ENCODE measurements around the gene FIZ1.

FIZ1 gene

DNA sequence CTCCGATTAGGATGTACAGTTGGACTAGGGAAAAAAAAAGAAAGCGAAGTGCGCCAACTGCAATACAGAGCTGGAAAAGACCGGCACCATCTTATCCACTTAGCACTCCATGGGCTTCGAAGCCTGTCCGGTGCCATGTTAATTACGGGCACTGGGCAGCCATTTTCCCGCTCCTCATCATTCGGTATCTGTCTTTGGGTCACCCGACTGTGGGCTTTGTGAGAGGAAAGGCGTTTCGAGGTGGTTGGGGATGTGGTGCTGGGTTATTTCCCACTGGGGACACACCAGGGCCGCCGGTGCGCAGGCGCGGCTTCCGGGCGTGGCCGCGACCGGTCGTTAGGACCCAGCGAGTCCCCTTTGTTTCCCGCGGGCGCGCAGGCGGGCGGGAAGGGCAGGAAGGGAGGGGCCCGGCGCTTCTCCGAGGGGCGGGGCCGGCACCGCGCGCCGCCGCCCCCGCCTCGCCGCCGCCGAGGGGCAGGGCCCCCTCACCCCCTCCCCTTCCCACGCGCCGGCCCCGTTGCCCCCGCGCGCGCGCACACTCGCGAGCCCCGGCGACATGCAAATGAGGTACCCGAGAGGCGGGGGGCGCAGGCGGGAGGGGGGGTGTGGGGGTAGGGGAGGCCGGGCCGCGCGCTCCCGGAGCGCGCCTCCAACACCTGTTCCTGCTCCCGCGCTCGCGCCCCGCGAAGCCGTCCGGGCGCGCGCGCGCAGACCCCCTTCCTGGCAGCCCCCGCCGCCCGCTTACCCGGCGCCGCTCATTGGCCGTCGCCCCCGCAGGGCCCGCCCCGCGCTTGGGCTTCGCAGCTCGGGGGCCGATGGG is 735 bp upstream of the FIZ1 start, which contains the start of gene ZNF524:
ZNF524 (plus strand) TSS at position 447 of the 820 bp plus-strand sequence. CDS start 1,825 bp downstream, outside the sequence.
- TF ChIP-seq POLR2AphosphoS5 (IDR thresholded peaks at IDR 0.05; ENCODE audit: borderline replicate concordance, low read depth, low read length) (no peak; the same call in 1 of the 2 replicates), FOXP2 (optimal IDR thresholded peaks at IDR 0.05; ENCODE audit: control extremely low read depth, extremely low read length, insufficient read depth) (no peak), EZH2 (IDR thresholded peaks at IDR 0.05) (no peak)
- Histone ChIP-seq H3K27ac (peak within 1 kb of the TSS; percentile 99), H3K4me3 (peak within 1 kb of the TSS; percentile 100), H3K36me3 (ENCODE audit: insufficient read depth, low read length) (peaks cover 23% of the 10 kb centered on the region), H3K9me3 (ENCODE audit: low read depth, low read length) (no peaks in the 10 kb centered on the region), H3K9ac (ENCODE audit: insufficient read length) (peak within 1 kb of the TSS; percentile 98)
- peak; percentile 68 for DNase-seq (ENCODE audit: low read depth, low spot score)

DNA sequence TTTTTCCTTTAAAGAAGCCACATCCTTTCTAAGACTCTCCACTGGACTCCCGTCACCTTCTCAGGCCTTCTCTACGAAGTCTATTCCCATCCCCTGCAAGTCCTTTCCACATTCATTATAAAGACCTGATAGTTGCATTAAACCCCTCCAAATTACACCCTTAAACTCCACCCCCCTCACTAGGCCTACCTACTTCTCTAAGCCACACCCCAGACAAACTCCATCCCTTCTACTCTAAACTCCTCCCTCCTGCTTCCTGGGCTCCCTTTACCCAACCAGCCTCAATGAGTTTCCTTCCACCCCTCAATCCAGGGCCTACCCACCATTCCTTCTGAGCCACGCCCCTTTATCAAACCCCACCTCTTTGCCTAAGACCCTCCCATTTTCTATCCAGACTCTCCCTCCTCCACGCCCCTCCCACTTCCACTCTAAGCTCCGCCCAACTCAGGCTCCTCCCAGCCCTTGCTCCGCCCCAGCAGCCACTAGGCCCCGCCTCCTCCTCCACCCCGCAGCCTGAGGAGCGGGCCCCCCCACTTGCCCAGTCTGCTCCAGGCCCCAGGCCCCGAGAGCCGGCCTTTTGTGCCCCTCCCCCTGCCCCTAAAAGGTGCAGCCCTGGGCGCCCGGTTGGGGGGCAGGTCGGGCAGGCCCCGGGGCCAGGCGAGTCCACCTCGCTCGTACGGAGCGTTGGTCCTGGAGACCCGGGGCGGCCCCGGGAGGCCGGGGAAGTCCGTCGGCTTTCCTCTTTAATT is 424 bp downstream of the FIZ1 start:
- H3K27ac ChIP-seq, result peak overlapping the region; percentile 99
- DNase-seq (ENCODE audit: low read depth, low spot score), result peak; percentile 99
- H3K36me3 ChIP-seq (ENCODE audit: insufficient read depth, low read length), result peaks cover 28% of the 10 kb centered on the region
- peak overlapping the region; percentile 98 for H3K9ac ChIP-seq (ENCODE audit: insufficient read length)
- H3K9me3 ChIP-seq (ENCODE audit: low read depth, low read length), result no peaks in the 10 kb centered on the region
- TF ChIP-seq POLR2AphosphoS5 (IDR thresholded peaks at IDR 0.05; ENCODE audit: borderline replicate concordance, low read depth, low read length), result peak; percentile 40; the same call in 1 of the 2 replicates
- no peak for TF ChIP-seq EZH2 (IDR thresholded peaks at IDR 0.05)
- no peak for TF ChIP-seq FOXP2 (optimal IDR thresholded peaks at IDR 0.05; ENCODE audit: control extremely low read depth, extremely low read length, insufficient read depth)
- peak overlapping the region; percentile 100 for H3K4me3 ChIP-seq

DNA sequence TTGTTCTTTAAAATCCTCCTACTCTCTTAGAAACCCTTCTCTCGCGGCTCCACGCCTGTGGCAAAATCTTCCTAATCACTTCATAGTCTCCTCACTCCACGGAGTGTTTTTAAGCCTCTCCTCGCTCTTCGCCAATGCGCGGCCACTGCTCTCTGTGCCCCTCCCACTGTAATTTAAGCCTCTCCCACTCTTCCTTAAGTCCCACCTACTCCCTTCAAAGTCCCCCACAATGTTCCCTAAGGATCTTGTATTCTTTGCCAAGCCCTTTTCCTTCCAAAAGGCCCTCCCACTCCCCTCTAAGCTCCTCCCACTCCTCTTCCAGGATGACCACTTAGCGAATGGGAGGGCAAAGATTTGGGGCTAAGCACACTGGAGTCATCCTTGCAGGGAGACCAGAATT is 1.3 kb downstream of the FIZ1 start:
- TF ChIP-seq POLR2AphosphoS5 (IDR thresholded peaks at IDR 0.05; ENCODE audit: borderline replicate concordance, low read depth, low read length) (no peak), FOXP2 (optimal IDR thresholded peaks at IDR 0.05; ENCODE audit: control extremely low read depth, extremely low read length, insufficient read depth) (no peak), EZH2 (IDR thresholded peaks at IDR 0.05) (no peak)
- Histone ChIP-seq H3K9me3 (ENCODE audit: low read depth, low read length) (no peaks in the 10 kb centered on the region), H3K4me3 (peak overlapping the region; percentile 72), H3K9ac (ENCODE audit: insufficient read length) (no peak overlapping the region), H3K27ac (peak overlapping the region; percentile 76), H3K36me3 (ENCODE audit: insufficient read depth, low read length) (peaks cover 28% of the 10 kb centered on the region)
- no peak for DNase-seq (ENCODE audit: low read depth, low spot score)

DNA sequence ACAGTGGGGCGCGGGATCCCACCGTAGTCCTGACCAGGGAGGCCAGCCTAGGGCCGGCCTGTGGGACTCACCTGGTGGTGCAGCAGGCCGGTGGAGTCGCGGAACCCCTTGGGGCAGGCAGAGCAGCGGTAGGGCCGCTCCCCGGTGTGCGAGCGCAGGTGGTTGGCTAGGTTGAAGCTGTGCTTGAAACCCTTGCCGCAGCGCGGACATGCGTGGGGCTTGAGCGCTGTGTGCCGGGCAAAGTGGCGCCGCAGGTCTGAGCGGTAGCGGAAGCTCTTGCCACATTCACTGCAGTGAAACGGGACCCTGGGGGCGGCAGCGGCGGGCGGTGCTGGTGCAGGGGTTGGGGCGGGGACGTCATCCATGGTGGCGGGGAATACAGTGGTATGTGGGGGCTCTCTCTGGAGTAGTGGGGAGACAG is 1.8 kb downstream of the FIZ1 start:
- no peak overlapping the region for H3K4me3 ChIP-seq
- H3K36me3 ChIP-seq (ENCODE audit: insufficient read depth, low read length), result peaks cover 28% of the 10 kb centered on the region
- no peak for DNase-seq (ENCODE audit: low read depth, low spot score)
- TF ChIP-seq EZH2 (IDR thresholded peaks at IDR 0.05) (no peak), POLR2AphosphoS5 (IDR thresholded peaks at IDR 0.05; ENCODE audit: borderline replicate concordance, low read depth, low read length) (no peak), FOXP2 (optimal IDR thresholded peaks at IDR 0.05; ENCODE audit: control extremely low read depth, extremely low read length, insufficient read depth) (no peak)
- H3K27ac ChIP-seq, result no peak overlapping the region
- no peak overlapping the region for H3K9ac ChIP-seq (ENCODE audit: insufficient read length)
- no peaks in the 10 kb centered on the region for H3K9me3 ChIP-seq (ENCODE audit: low read depth, low read length)

DNA sequence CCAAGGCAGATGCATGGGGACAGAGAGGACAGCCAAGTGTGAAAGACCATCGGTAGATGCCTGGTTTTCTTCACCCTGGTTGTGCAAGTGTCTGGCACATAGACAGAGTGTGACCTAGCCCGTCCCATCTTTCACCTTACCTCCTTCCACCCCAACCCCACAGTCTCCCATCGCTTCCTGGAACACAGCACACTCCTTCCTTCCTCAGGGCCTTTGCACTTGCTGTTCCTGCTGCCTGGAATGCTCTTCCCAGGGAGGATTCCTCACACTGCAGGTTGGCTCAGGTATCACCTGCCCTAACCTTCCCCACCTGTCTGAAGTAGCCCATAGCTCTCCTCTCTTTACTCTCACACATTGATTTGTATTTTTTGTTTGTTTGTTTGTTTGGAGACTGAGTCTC is 3.0 kb downstream of the FIZ1 start:
- no peaks in the 10 kb centered on the region for H3K9me3 ChIP-seq (ENCODE audit: low read depth, low read length)
- DNase-seq (ENCODE audit: low read depth, low spot score), result no peak
- H3K9ac ChIP-seq (ENCODE audit: insufficient read length), result no peak overlapping the region
- H3K4me3 ChIP-seq, result no peak overlapping the region
- peaks cover 28% of the 10 kb centered on the region for H3K36me3 ChIP-seq (ENCODE audit: insufficient read depth, low read length)
- H3K27ac ChIP-seq, result no peak overlapping the region
- TF ChIP-seq EZH2 (IDR thresholded peaks at IDR 0.05), result no peak
- TF ChIP-seq POLR2AphosphoS5 (IDR thresholded peaks at IDR 0.05; ENCODE audit: borderline replicate concordance, low read depth, low read length), result no peak
- TF ChIP-seq FOXP2 (optimal IDR thresholded peaks at IDR 0.05; ENCODE audit: control extremely low read depth, extremely low read length, insufficient read depth), result no peak

DNA sequence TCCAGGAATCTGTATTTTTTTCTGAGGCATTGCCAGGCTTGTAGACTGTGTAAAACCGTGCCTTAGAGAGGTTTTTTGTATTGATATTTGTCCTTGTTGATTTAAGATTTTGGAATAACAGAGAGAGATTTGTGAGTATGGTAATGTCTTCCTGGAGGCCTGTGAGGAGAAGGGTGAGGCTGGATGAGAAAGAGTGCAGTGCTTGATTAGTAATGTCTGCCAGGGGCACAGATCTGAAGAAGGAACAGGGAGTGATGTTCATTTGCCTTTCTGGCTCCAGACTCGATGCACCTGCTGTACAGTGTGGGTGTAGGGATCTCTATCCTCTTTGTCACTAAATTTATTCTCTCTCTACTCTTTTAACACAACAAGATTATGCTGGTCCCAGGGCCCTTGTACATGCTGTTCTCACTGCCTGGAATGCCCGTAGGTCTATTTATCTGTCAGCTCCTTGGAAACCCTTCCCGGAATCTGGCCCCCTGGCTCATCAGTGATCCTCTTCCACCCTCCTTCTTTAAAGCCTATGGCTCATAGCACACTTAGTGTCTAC is 4.2 kb downstream of the FIZ1 start:
- peaks cover 28% of the 10 kb centered on the region for H3K36me3 ChIP-seq (ENCODE audit: insufficient read depth, low read length)
- peak overlapping the region; percentile 57; the same call in 1 of the 2 replicates for H3K27ac ChIP-seq
- DNase-seq (ENCODE audit: low read depth, low spot score), result no peak
- H3K9ac ChIP-seq (ENCODE audit: insufficient read length), result no peak overlapping the region
- H3K9me3 ChIP-seq (ENCODE audit: low read depth, low read length), result no peaks in the 10 kb centered on the region
- no peak overlapping the region for H3K4me3 ChIP-seq
- TF ChIP-seq EZH2 (IDR thresholded peaks at IDR 0.05) (no peak), FOXP2 (optimal IDR thresholded peaks at IDR 0.05; ENCODE audit: control extremely low read depth, extremely low read length, insufficient read depth) (no peak), POLR2AphosphoS5 (IDR thresholded peaks at IDR 0.05; ENCODE audit: borderline replicate concordance, low read depth, low read length) (no peak)

DNA sequence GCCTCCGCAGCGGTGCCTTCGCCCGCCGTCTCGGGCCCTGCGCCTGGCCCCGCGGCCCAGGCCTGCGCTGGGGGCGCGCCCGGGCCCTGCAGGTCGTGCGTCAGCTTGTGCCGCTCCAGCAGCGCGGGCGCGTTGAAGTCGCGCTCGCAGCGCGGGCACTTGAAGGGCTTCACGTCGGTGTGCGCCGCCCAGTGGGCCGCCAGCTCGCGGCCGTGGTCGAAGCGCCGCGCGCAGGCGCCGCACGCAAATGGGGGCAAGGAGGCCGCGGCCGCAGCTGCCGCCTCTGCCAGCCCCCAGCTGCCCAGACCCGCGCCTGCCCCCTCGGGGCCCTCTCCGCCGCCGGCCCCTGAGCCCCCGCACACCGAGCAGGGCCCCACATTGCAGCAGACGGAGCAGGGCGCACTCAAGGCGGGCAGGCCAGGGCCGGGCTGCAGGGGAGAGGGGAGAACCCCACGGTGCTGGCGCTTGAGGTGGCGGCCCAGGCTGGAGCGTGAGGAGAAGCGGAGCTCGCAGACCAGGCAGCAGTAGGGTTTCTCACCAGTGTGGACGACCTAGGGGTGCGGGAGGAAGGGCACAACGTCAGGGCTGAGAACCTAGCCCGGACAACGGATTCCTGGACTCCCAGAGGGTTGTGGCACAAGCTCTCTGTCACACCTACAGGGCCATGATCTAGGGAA is 6.1 kb downstream of the FIZ1 start:
- no peak overlapping the region for H3K9ac ChIP-seq (ENCODE audit: insufficient read length)
- H3K9me3 ChIP-seq (ENCODE audit: low read depth, low read length), result no peaks in the 10 kb centered on the region
- TF ChIP-seq EZH2 (IDR thresholded peaks at IDR 0.05) (no peak), FOXP2 (optimal IDR thresholded peaks at IDR 0.05; ENCODE audit: control extremely low read depth, extremely low read length, insufficient read depth) (no peak), POLR2AphosphoS5 (IDR thresholded peaks at IDR 0.05; ENCODE audit: borderline replicate concordance, low read depth, low read length) (no peak)
- no peak overlapping the region for H3K4me3 ChIP-seq
- peaks cover 28% of the 10 kb centered on the region for H3K36me3 ChIP-seq (ENCODE audit: insufficient read depth, low read length)
- no peak overlapping the region for H3K27ac ChIP-seq
- DNase-seq (ENCODE audit: low read depth, low spot score), result no peak

Data from SK-N-MC (cell line).